ENCODE measurements around the gene KCNQ2. TPM values are rescaled to one million over a fixed set of nuclear protein-coding genes. Genes with fewer than 3 reads are reported as not detected.

The KCNQ2 gene
- polyA plus RNA-seq, result 8.7 and 11.4 TPM in 2 replicates

DNA sequence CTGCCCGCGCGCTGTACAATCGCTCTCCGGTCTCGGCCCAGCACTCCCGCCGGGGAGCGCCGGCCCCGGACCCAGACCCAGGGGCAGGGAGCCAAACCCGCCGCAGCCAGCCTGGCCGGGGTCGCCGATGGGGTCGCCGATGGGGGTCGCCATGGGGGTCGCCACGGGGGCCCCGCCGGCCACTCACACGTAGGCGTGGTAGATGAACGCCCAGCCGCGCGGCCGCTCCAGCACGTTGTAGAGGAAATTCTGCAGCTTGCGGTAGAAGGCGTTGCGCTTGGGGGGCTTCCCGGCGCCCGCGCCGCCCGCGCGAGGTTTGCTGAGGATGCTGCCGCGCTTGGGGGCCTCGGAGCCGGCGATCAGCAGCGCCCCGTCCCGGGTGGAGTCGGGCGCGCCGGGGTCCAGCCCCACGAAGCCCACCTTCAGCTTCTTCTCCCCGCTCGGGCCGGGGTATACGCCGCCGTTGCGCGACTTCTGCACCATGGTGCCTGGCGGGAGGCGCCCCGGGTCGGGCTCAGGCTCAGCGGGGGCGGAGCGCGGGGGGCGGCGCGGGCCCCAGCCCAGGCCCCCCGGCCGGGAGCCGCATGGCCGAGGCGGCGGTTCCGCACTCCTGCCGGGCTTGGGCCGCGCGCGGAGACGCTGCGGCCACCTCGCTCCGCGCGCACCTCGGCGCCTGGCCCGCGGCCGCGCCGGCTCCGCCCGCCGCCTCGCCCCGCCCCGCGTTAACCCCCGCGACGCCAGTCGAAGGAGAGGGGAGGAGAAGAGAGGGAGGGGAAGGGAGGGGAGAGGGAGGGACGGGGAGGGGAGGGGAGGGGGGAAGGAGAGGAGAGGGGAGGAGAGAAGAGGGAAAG lies at the start of gene KCNQ2:
KCNQ2 (minus strand) TSS at position 675 of the 851 bp plus-strand sequence; CDS start at position 483, 192 bp downstream.

GRCh38 chr20:63520504-63520933 lies 48.1 kb upstream of the KCNQ2 start, which contains the start of gene PPDPF:
Gene PPDPF, plus strand, starts transcription at chr20:63520765. Its CDS starts 544 bp downstream, at chr20:63521309.

DNA sequence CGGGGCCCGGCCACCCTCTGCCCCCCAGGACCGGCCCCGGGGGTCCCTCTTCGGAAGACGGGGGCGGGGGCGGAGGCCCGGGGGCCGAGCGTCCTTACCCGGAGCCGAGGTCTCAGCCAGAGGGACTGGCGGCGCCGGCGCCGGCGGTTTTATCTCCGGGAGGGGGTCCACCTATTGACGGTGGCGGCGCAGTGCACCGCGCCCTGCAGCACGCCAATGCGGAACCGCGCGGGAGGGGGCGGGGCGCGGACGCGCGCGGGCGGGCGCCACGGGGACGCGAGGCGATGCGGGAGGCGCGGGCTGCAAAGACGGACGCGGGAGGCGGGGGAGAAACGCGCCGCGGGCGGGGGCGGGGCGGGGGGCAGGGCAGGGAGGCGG lies 26.5 kb upstream of the KCNQ2 start, which contains the start of gene EEF1A2:
EEF1A2 (minus strand) TSS at position 124 of the 378 bp plus-strand sequence. CDS start 1,320 bp downstream, outside the sequence.

GRCh38 chr20:63360850-63361518 lies 111.5 kb downstream of the KCNQ2 start, which contains the start of gene CHRNA4:
Gene CHRNA4, minus strand, starts transcription at chr20:63361349. Its CDS starts 184 bp downstream, at chr20:63361165.

Other genes with a start within 250 kb of the KCNQ2 start
- not detected in 2 replicates for gene BIRC7, start 236.8 kb downstream of the KCNQ2 start, polyA plus RNA-seq
- gene NKAIN4, start 218.2 kb downstream of the KCNQ2 start, polyA plus RNA-seq, result 1.3 and 2.3 TPM in 2 replicates
- 0.17 and 2.2 TPM in 2 replicates for gene ARFGAP1, start 199.8 kb downstream of the KCNQ2 start, polyA plus RNA-seq
- gene COL20A1, start 179.5 kb downstream of the KCNQ2 start, polyA plus RNA-seq, result 0.59 and 1.3 TPM in 2 replicates
- 2.4 and 2.5 TPM in 2 replicates for gene CHRNA4, start 111.3 kb downstream of the KCNQ2 start, polyA plus RNA-seq
- 13.6 and 15.1 TPM in 2 replicates for gene EEF1A2, start 26.4 kb upstream of the KCNQ2 start, polyA plus RNA-seq
- gene PPDPF, start 48.1 kb upstream of the KCNQ2 start, polyA plus RNA-seq, result 2.1 and 3.0 TPM in 2 replicates
- not detected in 2 replicates for gene PTK6, start 64.7 kb upstream of the KCNQ2 start, polyA plus RNA-seq
- gene SRMS, start 75.1 kb upstream of the KCNQ2 start, polyA plus RNA-seq, result not detected in 2 replicates
- not detected in 2 replicates for gene FNDC11, start 81.5 kb upstream of the KCNQ2 start, polyA plus RNA-seq
- gene HELZ2, start 101.6 kb upstream of the KCNQ2 start, polyA plus RNA-seq, result not detected in 2 replicates
- 0.35 and 1.3 TPM in 2 replicates for gene GMEB2, start 154.4 kb upstream of the KCNQ2 start, polyA plus RNA-seq
- gene STMN3, start 180.8 kb upstream of the KCNQ2 start, polyA plus RNA-seq, result 30.7 and 32.0 TPM in 2 replicates
- 0.21 TPM in 1 of 2 replicates, not detected in the other for gene RTEL1, start 185.7 kb upstream of the KCNQ2 start, polyA plus RNA-seq
- not detected in 2 replicates for gene TNFRSF6B, start 224.0 kb upstream of the KCNQ2 start, polyA plus RNA-seq
- 1.7 and 5.3 TPM in 2 replicates for gene ARFRP1, start 235.3 kb upstream of the KCNQ2 start, polyA plus RNA-seq
- gene ZGPAT, start 235.4 kb upstream of the KCNQ2 start, polyA plus RNA-seq, result 0.38 and 0.73 TPM in 2 replicates